Calu3 (cell line): ENCODE results near the gene SPEM3. TPM values are rescaled to one million over a fixed set of nuclear protein-coding genes. Genes with fewer than 3 reads are reported as not detected.

Source experiments
- BruUV-seq: library from RNA; stranded (reverse); fragments of 400-500 nt; replicated peaks from 2 replicates; lab custom pipeline; 2021; lab: Mats Ljungman, UMichigan
- CTCF ChIA-PET: fragments of 300-600 bp; sonication (Branson Sonifier 250); formaldehyde crosslinking; loops from one replicate; lab custom pipeline; 2022; ENCODE audit warnings: antibody characterized with exemption; lab: Charles Lee
- DNase-seq: peaks from one replicate; pipeline ENCODE4 v3.0.0; 2022
- H3K27ac Mint-ChIP-seq: one replicate; pipeline ENCODE4 v1.8.0; 2022; ENCODE audit warnings: mixed read lengths; ENCODE audit not compliant: unreplicated experiment
- H3K27me3 Mint-ChIP-seq: one replicate; pipeline ENCODE4 v1.8.0; 2022; ENCODE audit warnings: mixed read lengths; ENCODE audit not compliant: unreplicated experiment
- H3K36me3 Mint-ChIP-seq: one replicate; pipeline ENCODE4 v1.8.0; 2022; ENCODE audit warnings: mild to moderate bottlenecking, moderate library complexity, mixed read lengths; ENCODE audit not compliant: insufficient read depth, unreplicated experiment
- H3K4me1 Mint-ChIP-seq: one replicate; pipeline ENCODE4 v1.8.0; 2022; ENCODE audit warnings: mild to moderate bottlenecking, low read depth, mixed read lengths; ENCODE audit not compliant: unreplicated experiment
- H3K4me3 Mint-ChIP-seq: one replicate; pipeline ENCODE4 v1.8.0; 2022; ENCODE audit warnings: mild to moderate bottlenecking, low read depth, moderate library complexity, mixed read lengths; ENCODE audit not compliant: unreplicated experiment
- H3K9me3 Mint-ChIP-seq: one replicate; pipeline ENCODE4 v1.8.0; 2022; ENCODE audit warnings: low read depth, mixed read lengths; ENCODE audit not compliant: unreplicated experiment
- intact Hi-C: fragments of 100-400 bp; cut with micrococcal nuclease; formaldehyde crosslinking; loops from one replicate; pipeline ENCODE4 v1.10.0; 2022; ENCODE audit not compliant: unreplicated experiment
- total RNA-seq: library from RNA; stranded (reverse); gene quantifications from 2 replicates; pipeline ENCODE4 v1.2.3, GENCODE V29; 2022
- TF ChIP-seq, protein P1 (sequence below): fragments of 200-600 bp; IDR thresholded peaks from one replicate; pipeline ENCODE4 v1.8.0; 2022; ENCODE audit warnings: antibody characterized with exemption; ENCODE audit not compliant: unreplicated experiment

SPEM3 gene
- total RNA-seq, 1 experiment from 2014 or later = not detected

DNA sequence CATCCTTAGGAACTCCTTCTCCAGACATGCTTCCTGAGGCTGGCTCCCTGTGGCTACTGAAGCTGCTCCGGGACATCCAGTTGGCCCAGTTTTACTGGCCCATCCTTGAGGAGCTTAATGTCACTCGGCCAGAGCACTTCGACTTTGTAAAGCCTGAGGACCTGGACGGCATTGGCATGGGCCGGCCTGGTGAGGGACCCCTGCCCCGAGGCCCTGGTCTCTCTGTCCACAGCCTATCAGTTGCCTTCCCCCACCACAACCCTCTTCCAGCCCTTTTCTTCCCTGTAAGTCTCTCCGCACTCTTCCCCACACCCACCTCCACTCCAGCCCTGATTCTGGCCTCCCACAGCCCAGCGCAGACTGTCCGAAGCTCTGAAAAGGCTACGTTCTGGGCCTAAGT, 45.8 kb upstream of the SPEM3 start:
- no peaks in the 10 kb centered on the region for H3K9me3 Mint-ChIP-seq
- TF ChIP-seq, protein P1, sequence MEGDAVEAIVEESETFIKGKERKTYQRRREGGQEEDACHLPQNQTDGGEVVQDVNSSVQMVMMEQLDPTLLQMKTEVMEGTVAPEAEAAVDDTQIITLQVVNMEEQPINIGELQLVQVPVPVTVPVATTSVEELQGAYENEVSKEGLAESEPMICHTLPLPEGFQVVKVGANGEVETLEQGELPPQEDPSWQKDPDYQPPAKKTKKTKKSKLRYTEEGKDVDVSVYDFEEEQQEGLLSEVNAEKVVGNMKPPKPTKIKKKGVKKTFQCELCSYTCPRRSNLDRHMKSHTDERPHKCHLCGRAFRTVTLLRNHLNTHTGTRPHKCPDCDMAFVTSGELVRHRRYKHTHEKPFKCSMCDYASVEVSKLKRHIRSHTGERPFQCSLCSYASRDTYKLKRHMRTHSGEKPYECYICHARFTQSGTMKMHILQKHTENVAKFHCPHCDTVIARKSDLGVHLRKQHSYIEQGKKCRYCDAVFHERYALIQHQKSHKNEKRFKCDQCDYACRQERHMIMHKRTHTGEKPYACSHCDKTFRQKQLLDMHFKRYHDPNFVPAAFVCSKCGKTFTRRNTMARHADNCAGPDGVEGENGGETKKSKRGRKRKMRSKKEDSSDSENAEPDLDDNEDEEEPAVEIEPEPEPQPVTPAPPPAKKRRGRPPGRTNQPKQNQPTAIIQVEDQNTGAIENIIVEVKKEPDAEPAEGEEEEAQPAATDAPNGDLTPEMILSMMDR = no peak
- no peak overlapping the region for H3K27ac Mint-ChIP-seq
- no peak for DNase-seq
- CTCF ChIA-PET = no interaction called here
- no TSS peak for BruUV-seq
- H3K27me3 Mint-ChIP-seq = no peaks in the 10 kb centered on the region
- peaks cover 45% of the 10 kb centered on the region for H3K36me3 Mint-ChIP-seq
- no peak overlapping the region for H3K4me3 Mint-ChIP-seq
- H3K4me1 Mint-ChIP-seq = peaks cover 8% of the 10 kb centered on the region
- intact Hi-C loops = no loop called here

DNA sequence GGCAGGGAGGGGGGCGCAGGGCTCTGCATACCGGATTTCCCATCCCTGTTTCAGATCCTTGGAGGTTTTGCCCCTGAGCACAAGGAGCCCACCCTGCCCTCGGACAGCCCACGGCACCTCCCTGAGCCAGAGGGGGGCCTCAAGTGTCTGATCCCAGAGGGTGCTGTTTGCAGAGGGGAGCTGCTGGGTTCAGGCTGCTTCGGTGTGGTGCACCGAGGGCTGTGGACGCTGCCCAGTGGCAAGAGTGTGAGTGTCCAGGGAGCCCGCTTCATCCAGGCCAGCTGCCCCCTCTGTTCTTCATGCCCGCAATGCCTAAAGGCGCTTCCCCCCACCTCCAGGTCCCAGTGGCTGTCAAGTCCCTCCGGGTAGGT, 45.3 kb upstream of the SPEM3 start:
- TF ChIP-seq, protein P1 = no peak
- CTCF ChIA-PET = no interaction called here
- peaks cover 45% of the 10 kb centered on the region for H3K36me3 Mint-ChIP-seq
- H3K27ac Mint-ChIP-seq = no peak overlapping the region
- DNase-seq = no peak
- intact Hi-C loops = no loop called here
- no peak overlapping the region for H3K4me3 Mint-ChIP-seq
- H3K4me1 Mint-ChIP-seq = peaks cover 8% of the 10 kb centered on the region
- no TSS peak for BruUV-seq
- H3K9me3 Mint-ChIP-seq = no peaks in the 10 kb centered on the region
- H3K27me3 Mint-ChIP-seq = no peaks in the 10 kb centered on the region

DNA sequence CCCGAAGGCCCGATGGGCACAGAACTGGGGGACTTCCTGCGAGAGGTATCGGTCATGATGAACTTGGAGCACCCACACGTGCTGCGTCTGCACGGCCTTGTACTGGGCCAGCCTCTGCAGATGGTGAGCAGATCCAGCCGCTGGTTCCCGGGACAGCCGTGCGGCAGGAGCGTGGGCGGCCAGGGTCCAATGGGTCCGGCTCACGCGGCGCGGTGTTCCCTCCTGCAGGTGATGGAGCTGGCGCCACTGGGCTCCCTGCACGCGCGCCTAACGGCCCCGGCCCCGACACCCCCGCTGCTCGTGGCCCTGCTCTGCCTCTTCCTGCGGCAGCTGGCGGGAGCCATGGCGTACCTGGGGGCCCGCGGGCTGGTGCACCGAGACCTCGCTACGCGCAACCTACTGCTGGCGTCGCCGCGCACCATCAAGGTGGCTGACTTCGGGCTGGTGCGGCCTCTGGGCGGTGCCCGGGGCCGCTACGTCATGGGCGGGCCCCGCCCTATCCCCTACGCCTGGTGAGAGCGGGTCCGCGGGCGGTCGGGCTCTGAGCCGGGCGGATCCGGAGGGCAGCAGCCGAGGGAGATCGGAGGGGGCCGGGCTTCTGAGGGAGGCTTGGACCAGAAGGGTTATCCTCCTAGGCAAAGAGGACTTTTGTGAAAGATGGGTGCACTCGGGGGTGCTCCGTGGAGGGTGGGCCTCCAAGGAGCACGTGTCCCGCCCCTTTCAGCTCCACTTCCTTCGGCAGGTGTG, 44.7 kb upstream of the SPEM3 start:
- BruUV-seq = no TSS peak
- Mint-ChIP-seq H3K9me3 (no peaks in the 10 kb centered on the region), H3K27ac (no peak overlapping the region), H3K4me1 (peaks cover 8% of the 10 kb centered on the region), H3K27me3 (no peaks in the 10 kb centered on the region), H3K4me3 (no peak overlapping the region), H3K36me3 (peaks cover 49% of the 10 kb centered on the region)
- TF ChIP-seq, protein P1 = no peak
- intact Hi-C loops = no loop called here
- no peak for DNase-seq
- CTCF ChIA-PET = no interaction called here

DNA sequence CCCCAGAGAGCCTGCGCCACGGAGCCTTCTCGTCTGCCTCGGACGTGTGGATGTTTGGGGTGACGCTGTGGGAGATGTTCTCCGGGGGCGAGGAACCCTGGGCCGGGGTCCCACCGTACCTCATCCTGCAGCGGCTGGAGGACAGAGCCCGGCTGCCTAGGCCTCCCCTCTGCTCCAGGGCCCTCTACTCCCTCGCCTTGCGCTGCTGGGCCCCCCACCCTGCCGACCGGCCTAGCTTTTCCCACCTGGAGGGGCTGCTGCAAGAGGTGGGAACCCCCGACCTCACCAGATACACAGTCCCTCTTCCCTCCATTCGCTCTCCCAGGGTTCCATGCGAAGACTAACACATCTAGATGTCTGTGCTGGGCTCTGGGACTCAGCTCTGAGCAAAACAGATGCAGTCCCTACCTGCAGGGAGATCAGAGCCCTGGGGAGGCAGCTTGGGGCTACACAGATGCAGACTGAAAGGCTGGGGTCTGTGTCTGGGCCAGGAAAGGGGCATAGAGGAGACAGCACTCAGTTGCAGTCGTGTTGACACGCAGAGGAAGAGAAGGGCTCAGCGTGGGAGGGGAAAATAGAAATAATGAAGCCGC, 44.1 kb upstream of the SPEM3 start:
- TF ChIP-seq, protein P1 = no peak
- Mint-ChIP-seq H3K4me3 (no peak overlapping the region), H3K27me3 (no peaks in the 10 kb centered on the region), H3K36me3 (peaks cover 49% of the 10 kb centered on the region), H3K27ac (no peak overlapping the region), H3K9me3 (no peaks in the 10 kb centered on the region), H3K4me1 (peaks cover 8% of the 10 kb centered on the region)
- intact Hi-C loops = no loop called here
- DNase-seq = no peak
- CTCF ChIA-PET = no interaction called here
- BruUV-seq = no TSS peak
